Measurements from ENCODE around the gene ATP2C2.
"Not testable (repeated sequence)": the region's sequence is repeated elsewhere in the genome, so short reads cannot be mapped to it uniquely, and the experiment has no call there.

DNA sequence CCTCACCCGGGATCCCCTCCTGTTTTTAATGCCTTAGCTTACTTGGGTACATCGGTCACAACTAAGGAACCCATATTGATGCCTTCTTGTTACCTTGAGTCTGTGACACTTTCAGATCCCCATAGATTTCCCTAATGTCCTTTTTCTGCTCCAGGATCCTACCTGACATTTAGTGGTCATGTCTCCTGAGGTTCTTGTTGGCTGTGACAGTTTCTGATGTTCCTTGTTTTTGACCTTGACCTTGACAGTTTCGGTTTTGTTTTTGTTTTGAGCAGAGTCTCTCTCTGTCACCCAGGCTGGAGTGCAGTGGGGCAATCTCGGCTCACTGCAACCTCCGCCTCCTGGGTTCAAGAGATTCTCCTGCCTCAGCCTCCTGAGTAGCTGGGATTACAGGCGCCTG is 52.2 kb downstream of the ATP2C2 start:
- TF ChIP-seq CTCF, POLR2A (IDR thresholded peaks at IDR 0.05): not testable (repeated sequence)
